ENCODE data around the gene ZRANB3.

ZRANB3 gene

GRCh38 chr2:135276525-135276924, 254.5 kb downstream of the ZRANB3 start:
- no peaks in the 10 kb centered on the region for H3K27me3 ChIP-seq (ENCODE audit: control insufficient read depth, insufficient read depth, low read length)
- no peak overlapping the region for H3K9ac ChIP-seq (ENCODE audit: low read depth, low read length)
- H3K36me3 ChIP-seq (ENCODE audit: insufficient read depth, low read length) = no peaks in the 10 kb centered on the region
- H3K4me1 ChIP-seq (ENCODE audit: control insufficient read depth, insufficient read depth, low read length) = no peaks in the 10 kb centered on the region
- no peaks in the 10 kb centered on the region for H3K9me3 ChIP-seq (replicated peaks; ENCODE audit: low read length)
- no peak overlapping the region for H3K4me2 ChIP-seq (ENCODE audit: low read length)
- no peak overlapping the region for H3K4me3 ChIP-seq (ENCODE audit: low read length)

DNA sequence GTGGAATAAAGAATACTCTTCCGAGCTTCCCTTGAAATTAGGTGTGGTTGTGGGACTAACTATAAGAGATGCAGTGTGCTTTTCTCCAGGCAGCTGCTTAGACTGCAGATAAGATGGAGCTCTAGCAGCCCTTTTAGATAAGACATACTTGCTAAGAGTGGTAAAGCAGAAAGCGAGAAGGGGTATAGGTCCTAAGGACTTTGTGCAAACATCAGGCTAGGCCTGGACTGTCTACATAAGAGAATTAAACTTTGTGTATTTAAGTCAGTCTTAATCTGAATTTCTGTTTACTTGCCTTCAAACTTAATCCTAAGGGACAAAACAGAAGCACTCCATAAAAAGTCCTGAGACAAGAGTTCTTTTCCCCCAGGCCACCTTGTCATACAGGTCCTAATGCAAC, 260.0 kb downstream of the ZRANB3 start:
- Histone ChIP-seq H3K4me1 (ENCODE audit: control insufficient read depth, insufficient read depth, low read length) (no peaks in the 10 kb centered on the region), H3K9me3 (replicated peaks; ENCODE audit: low read length) (no peaks in the 10 kb centered on the region), H3K9ac (ENCODE audit: low read depth, low read length) (no peak overlapping the region), H3K36me3 (ENCODE audit: insufficient read depth, low read length) (no peaks in the 10 kb centered on the region), H3K27me3 (ENCODE audit: control insufficient read depth, insufficient read depth, low read length) (no peaks in the 10 kb centered on the region), H3K4me2 (ENCODE audit: low read length) (no peak overlapping the region), H3K4me3 (ENCODE audit: low read length) (no peak overlapping the region)

GRCh38 chr2:135265960-135266490, 265.0 kb downstream of the ZRANB3 start:
- H3K4me3 ChIP-seq (ENCODE audit: low read length) = no peak overlapping the region
- no peak overlapping the region for H3K9ac ChIP-seq (ENCODE audit: low read depth, low read length)
- no peaks in the 10 kb centered on the region for H3K27me3 ChIP-seq (ENCODE audit: control insufficient read depth, insufficient read depth, low read length)
- H3K4me1 ChIP-seq (ENCODE audit: control insufficient read depth, insufficient read depth, low read length) = no peaks in the 10 kb centered on the region
- H3K9me3 ChIP-seq (replicated peaks; ENCODE audit: low read length) = no peaks in the 10 kb centered on the region
- H3K4me2 ChIP-seq (ENCODE audit: low read length) = no peak overlapping the region
- H3K36me3 ChIP-seq (ENCODE audit: insufficient read depth, low read length) = no peaks in the 10 kb centered on the region

GRCh38 chr2:135259123-135259522, 271.9 kb downstream of the ZRANB3 start:
- Histone ChIP-seq H3K4me2 (ENCODE audit: low read length) (no peak overlapping the region), H3K4me1 (ENCODE audit: control insufficient read depth, insufficient read depth, low read length) (peaks cover 19% of the 10 kb centered on the region), H3K36me3 (ENCODE audit: insufficient read depth, low read length) (no peaks in the 10 kb centered on the region), H3K27me3 (ENCODE audit: control insufficient read depth, insufficient read depth, low read length) (no peaks in the 10 kb centered on the region), H3K9me3 (replicated peaks; ENCODE audit: low read length) (no peaks in the 10 kb centered on the region), H3K4me3 (ENCODE audit: low read length) (no peak overlapping the region), H3K9ac (ENCODE audit: low read depth, low read length) (no peak overlapping the region)

GRCh38 chr2:135258193-135258592, 272.8 kb downstream of the ZRANB3 start:
- Histone ChIP-seq H3K9me3 (replicated peaks; ENCODE audit: low read length) (no peaks in the 10 kb centered on the region), H3K9ac (ENCODE audit: low read depth, low read length) (no peak overlapping the region), H3K36me3 (ENCODE audit: insufficient read depth, low read length) (no peaks in the 10 kb centered on the region), H3K4me1 (ENCODE audit: control insufficient read depth, insufficient read depth, low read length) (peaks cover 19% of the 10 kb centered on the region), H3K4me2 (ENCODE audit: low read length) (no peak overlapping the region), H3K4me3 (ENCODE audit: low read length) (no peak overlapping the region), H3K27me3 (ENCODE audit: control insufficient read depth, insufficient read depth, low read length) (no peaks in the 10 kb centered on the region)

DNA sequence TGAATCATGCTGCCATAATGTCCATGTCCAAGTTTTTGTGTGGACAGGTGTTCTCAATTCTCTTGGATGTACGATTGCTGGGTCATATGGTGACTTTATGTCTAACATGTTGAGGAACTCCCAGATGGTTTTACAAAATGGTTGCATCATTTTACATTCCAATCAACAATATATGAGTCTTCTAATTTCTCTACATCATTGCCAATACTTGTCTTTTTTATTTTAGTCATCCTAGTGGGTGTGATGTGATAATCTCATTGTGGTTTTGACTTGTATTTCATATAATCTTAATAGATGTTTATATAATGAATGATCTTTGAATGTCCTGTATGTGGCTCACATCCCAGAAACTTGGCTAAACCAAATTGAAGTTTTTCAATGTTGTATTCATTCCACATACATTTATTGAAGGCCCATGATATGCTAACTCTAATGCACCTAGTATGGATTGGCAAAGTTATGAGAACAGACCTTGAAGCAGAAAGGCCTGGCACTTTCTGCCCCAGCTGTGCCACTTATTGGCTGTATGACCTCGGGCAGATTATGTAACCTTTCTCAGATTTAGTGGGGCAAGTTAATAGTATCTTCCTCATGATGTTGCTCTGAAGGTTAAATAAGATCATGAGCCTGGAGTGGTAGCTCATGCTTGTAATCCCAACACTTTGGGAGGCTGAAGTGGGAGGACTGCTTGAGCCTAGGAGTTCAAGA, 273.5 kb downstream of the ZRANB3 start:
- no peaks in the 10 kb centered on the region for H3K27me3 ChIP-seq (ENCODE audit: control insufficient read depth, insufficient read depth, low read length)
- no peaks in the 10 kb centered on the region for H3K36me3 ChIP-seq (ENCODE audit: insufficient read depth, low read length)
- H3K9ac ChIP-seq (ENCODE audit: low read depth, low read length) = no peak overlapping the region
- H3K4me3 ChIP-seq (ENCODE audit: low read length) = no peak overlapping the region
- H3K4me1 ChIP-seq (ENCODE audit: control insufficient read depth, insufficient read depth, low read length) = peaks cover 19% of the 10 kb centered on the region
- H3K4me2 ChIP-seq (ENCODE audit: low read length) = no peak overlapping the region
- no peaks in the 10 kb centered on the region for H3K9me3 ChIP-seq (replicated peaks; ENCODE audit: low read length)

- no peaks in the 10 kb centered on the region for H3K9me3 ChIP-seq (replicated peaks; ENCODE audit: low read length)
- no peak overlapping the region for H3K4me3 ChIP-seq (ENCODE audit: low read length)
These were observed 274.3 kb downstream of the ZRANB3 start for GRCh38 chr2:135256531-135257260.

GRCh38 chr2:135255208-135255607, 275.8 kb downstream of the ZRANB3 start:
- Histone ChIP-seq H3K9me3 (replicated peaks; ENCODE audit: low read length) (no peaks in the 10 kb centered on the region), H3K36me3 (ENCODE audit: insufficient read depth, low read length) (no peaks in the 10 kb centered on the region), H3K27me3 (ENCODE audit: control insufficient read depth, insufficient read depth, low read length) (no peaks in the 10 kb centered on the region), H3K4me3 (ENCODE audit: low read length) (no peak overlapping the region), H3K9ac (ENCODE audit: low read depth, low read length) (no peak overlapping the region), H3K4me2 (ENCODE audit: low read length) (no peak overlapping the region), H3K4me1 (ENCODE audit: control insufficient read depth, insufficient read depth, low read length) (peaks cover 19% of the 10 kb centered on the region)

More at GRCh38 chr2:135256531-135257260, 274.3 kb downstream of the ZRANB3 start:
- no peak overlapping the region for H3K4me2 ChIP-seq (ENCODE audit: low read length)
- H3K4me1 ChIP-seq (ENCODE audit: control insufficient read depth, insufficient read depth, low read length) = peaks cover 19% of the 10 kb centered on the region
- no peak overlapping the region for H3K9ac ChIP-seq (ENCODE audit: low read depth, low read length)
- no peaks in the 10 kb centered on the region for H3K36me3 ChIP-seq (ENCODE audit: insufficient read depth, low read length)
- H3K27me3 ChIP-seq (ENCODE audit: control insufficient read depth, insufficient read depth, low read length) = no peaks in the 10 kb centered on the region

GRCh38 chr2:135252805-135253458, 278.1 kb downstream of the ZRANB3 start:
- H3K4me1 ChIP-seq (ENCODE audit: control insufficient read depth, insufficient read depth, low read length) = peaks cover 13% of the 10 kb centered on the region
- no peaks in the 10 kb centered on the region for H3K27me3 ChIP-seq (ENCODE audit: control insufficient read depth, insufficient read depth, low read length)
- no peaks in the 10 kb centered on the region for H3K9me3 ChIP-seq (replicated peaks; ENCODE audit: low read length)
- H3K9ac ChIP-seq (ENCODE audit: low read depth, low read length) = no peak overlapping the region
- H3K4me3 ChIP-seq (ENCODE audit: low read length) = no peak overlapping the region
- H3K4me2 ChIP-seq (ENCODE audit: low read length) = no peak overlapping the region
- no peaks in the 10 kb centered on the region for H3K36me3 ChIP-seq (ENCODE audit: insufficient read depth, low read length)

- H3K4me2 ChIP-seq (ENCODE audit: low read length) = no peak overlapping the region
- no peaks in the 10 kb centered on the region for H3K36me3 ChIP-seq (ENCODE audit: insufficient read depth, low read length)
- no peaks in the 10 kb centered on the region for H3K9me3 ChIP-seq (replicated peaks; ENCODE audit: low read length)
- H3K9ac ChIP-seq (ENCODE audit: low read depth, low read length) = no peak overlapping the region
- H3K4me3 ChIP-seq (ENCODE audit: low read length) = no peak overlapping the region
- H3K27me3 ChIP-seq (ENCODE audit: control insufficient read depth, insufficient read depth, low read length) = no peaks in the 10 kb centered on the region
- no peaks in the 10 kb centered on the region for H3K4me1 ChIP-seq (ENCODE audit: control insufficient read depth, insufficient read depth, low read length)
These were observed 282.4 kb downstream of the ZRANB3 start for GRCh38 chr2:135248611-135249010.

DNA sequence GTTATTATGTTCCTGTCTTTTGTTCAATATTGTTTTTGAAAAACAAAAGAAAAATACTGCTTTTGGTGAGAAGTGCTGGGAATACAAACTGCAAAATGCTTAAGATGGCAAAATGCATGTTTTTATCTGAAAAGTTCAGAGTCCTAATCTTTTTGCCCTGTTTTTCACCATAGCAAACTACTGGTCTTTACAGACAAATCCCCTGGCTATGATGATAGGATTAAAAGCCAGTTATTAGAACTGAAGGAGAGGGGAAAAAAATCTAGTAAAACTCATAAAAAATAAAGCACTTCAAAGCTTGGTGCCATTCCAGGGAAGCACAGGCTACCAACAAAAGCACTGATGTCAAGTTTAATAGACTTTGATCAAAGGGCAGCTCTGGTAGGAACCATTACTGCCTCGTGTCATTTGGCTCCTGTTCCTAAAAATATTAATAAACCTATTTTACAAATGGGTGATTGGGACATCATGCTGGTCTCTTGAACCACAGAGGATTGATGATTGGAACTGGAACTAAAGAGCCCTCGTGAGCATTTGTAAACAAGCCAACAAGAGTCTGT, 284.2 kb downstream of the ZRANB3 start:
- no peak overlapping the region for H3K4me3 ChIP-seq (ENCODE audit: low read length)
- H3K4me2 ChIP-seq (ENCODE audit: low read length) = no peak overlapping the region

More for the DNA sequence above, 284.2 kb downstream of the ZRANB3 start:
- no peaks in the 10 kb centered on the region for H3K36me3 ChIP-seq (ENCODE audit: insufficient read depth, low read length)
- H3K4me1 ChIP-seq (ENCODE audit: control insufficient read depth, insufficient read depth, low read length) = no peaks in the 10 kb centered on the region
- no peak overlapping the region for H3K9ac ChIP-seq (ENCODE audit: low read depth, low read length)
- H3K9me3 ChIP-seq (replicated peaks; ENCODE audit: low read length) = no peaks in the 10 kb centered on the region
- H3K27me3 ChIP-seq (ENCODE audit: control insufficient read depth, insufficient read depth, low read length) = no peaks in the 10 kb centered on the region

Data from skeletal muscle satellite cell (primary cell).